Left forelimb (tissue), 1 donor: Measurements from ENCODE around the gene CDH18.

Experiments used
- DNase-seq: peaks from one replicate; pipeline ENCODE4 v3.0.0-alpha.2; 2018; ENCODE audit warnings: low spot score

The CDH18 gene

GRCh38 chr5:19733612-19734495, 254.1 kb downstream of the CDH18 start:
- DNase-seq: no peak

GRCh38 chr5:19728571-19728970, 259.4 kb downstream of the CDH18 start:
- DNase-seq: no peak

GRCh38 chr5:19719109-19719508, 268.9 kb downstream of the CDH18 start:
- no peak for DNase-seq

GRCh38 chr5:19713740-19714139, 274.3 kb downstream of the CDH18 start:
- no peak for DNase-seq

GRCh38 chr5:19709403-19709802, 278.6 kb downstream of the CDH18 start:
- DNase-seq: no peak

- no peak for DNase-seq
These were observed 281.2 kb downstream of the CDH18 start for GRCh38 chr5:19706776-19707175.

- DNase-seq: no peak
These were observed 286.3 kb downstream of the CDH18 start for GRCh38 chr5:19701731-19702130.

GRCh38 chr5:19694949-19695611, 292.9 kb downstream of the CDH18 start:
- no peak for DNase-seq

GRCh38 chr5:19690978-19691377, 297.0 kb downstream of the CDH18 start:
- DNase-seq: no peak

- no peak for DNase-seq
These were observed 302.5 kb downstream of the CDH18 start for GRCh38 chr5:19685473-19685872.

- DNase-seq: no peak
These were observed 311.1 kb downstream of the CDH18 start for GRCh38 chr5:19676895-19677294.

GRCh38 chr5:19660679-19661078, 327.3 kb downstream of the CDH18 start:
- DNase-seq: no peak

GRCh38 chr5:19655627-19656026, 332.4 kb downstream of the CDH18 start:
- no peak for DNase-seq

GRCh38 chr5:19638461-19638860, 349.5 kb downstream of the CDH18 start:
- DNase-seq: no peak

GRCh38 chr5:19630876-19631275, 357.1 kb downstream of the CDH18 start:
- DNase-seq: no peak

- no peak for DNase-seq
These were observed 361.8 kb downstream of the CDH18 start for GRCh38 chr5:19626211-19626610.

GRCh38 chr5:19625562-19625961, 362.4 kb downstream of the CDH18 start:
- no peak for DNase-seq

GRCh38 chr5:19619571-19619970, 368.4 kb downstream of the CDH18 start:
- DNase-seq: no peak

GRCh38 chr5:19616701-19617215, 371.2 kb downstream of the CDH18 start:
- no peak for DNase-seq

- no peak for DNase-seq
These were observed 372.3 kb downstream of the CDH18 start for GRCh38 chr5:19615661-19616060.

- DNase-seq: no peak
These were observed 372.9 kb downstream of the CDH18 start for GRCh38 chr5:19615071-19615470.

GRCh38 chr5:19608444-19609002, 379.5 kb downstream of the CDH18 start:
- no peak for DNase-seq

- DNase-seq: no peak
These were observed 382.1 kb downstream of the CDH18 start for GRCh38 chr5:19605846-19606407.
